ENCODE results near the gene KRTAP4-7. TPM values are rescaled to one million over a fixed set of nuclear protein-coding genes. Genes with fewer than 3 reads are reported as not detected.

KRTAP4-7 gene
- total RNA-seq, 2 experiments from 2014 or later = not detected

Other genes starting within 250 kb of the KRTAP4-7 start
- gene KRT12, start 216.9 kb upstream of the KRTAP4-7 start, total RNA-seq = not detected
- not detected for gene KRT20, start 198.9 kb upstream of the KRTAP4-7 start, total RNA-seq
- gene KRT23, start 146.5 kb upstream of the KRTAP4-7 start, total RNA-seq = not detected
- gene KRT39, start 117.2 kb upstream of the KRTAP4-7 start, total RNA-seq = not detected
- not detected for gene KRT40, start 99.8 kb upstream of the KRTAP4-7 start, total RNA-seq
- gene KRTAP3-3, start 90.0 kb upstream of the KRTAP4-7 start, total RNA-seq = not detected
- gene KRTAP3-2, start 84.2 kb upstream of the KRTAP4-7 start, total RNA-seq = not detected
- not detected for gene KRTAP3-1, start 75.0 kb upstream of the KRTAP4-7 start, total RNA-seq
- not detected for gene KRTAP1-5, start 56.9 kb upstream of the KRTAP4-7 start, total RNA-seq
- gene KRTAP1-4, start 54.0 kb upstream of the KRTAP4-7 start, total RNA-seq = not detected
- gene KRTAP1-3, start 49.3 kb upstream of the KRTAP4-7 start, total RNA-seq = not detected
- gene KRTAP1-1, start 42.7 kb upstream of the KRTAP4-7 start, total RNA-seq = not detected
- gene KRTAP2-1, start 36.8 kb upstream of the KRTAP4-7 start, total RNA-seq = not detected
- not detected for gene KRTAP2-2, start 28.9 kb upstream of the KRTAP4-7 start, total RNA-seq
- not detected for gene KRTAP2-3, start 24.0 kb upstream of the KRTAP4-7 start, total RNA-seq
- not detected for gene KRTAP2-4, start 18.3 kb upstream of the KRTAP4-7 start, total RNA-seq
- not detected for gene KRTAP4-8, start 14.0 kb downstream of the KRTAP4-7 start, total RNA-seq
- not detected for gene KRTAP4-16, start 18.1 kb downstream of the KRTAP4-7 start, total RNA-seq
- gene KRTAP4-9, start 21.2 kb downstream of the KRTAP4-7 start, total RNA-seq = not detected
- gene KRTAP4-11, start 34.2 kb downstream of the KRTAP4-7 start, total RNA-seq = not detected
- gene KRTAP4-12, start 40.0 kb downstream of the KRTAP4-7 start, total RNA-seq = not detected
- not detected for gene KRTAP4-6, start 56.4 kb downstream of the KRTAP4-7 start, total RNA-seq
- gene KRTAP4-5, start 65.7 kb downstream of the KRTAP4-7 start, total RNA-seq = not detected
- not detected for gene KRTAP4-4, start 76.6 kb downstream of the KRTAP4-7 start, total RNA-seq
- not detected for gene KRTAP4-3, start 84.1 kb downstream of the KRTAP4-7 start, total RNA-seq
- not detected for gene KRTAP4-2, start 94.1 kb downstream of the KRTAP4-7 start, total RNA-seq
- not detected for gene KRTAP4-1, start 100.8 kb downstream of the KRTAP4-7 start, total RNA-seq
- gene KRTAP9-1, start 105.7 kb downstream of the KRTAP4-7 start, total RNA-seq = not detected
- gene KRTAP9-2, start 142.5 kb downstream of the KRTAP4-7 start, total RNA-seq = not detected
- not detected for gene KRTAP9-3, start 148.3 kb downstream of the KRTAP4-7 start, total RNA-seq
- not detected for gene KRTAP9-8, start 153.8 kb downstream of the KRTAP4-7 start, total RNA-seq
- not detected for gene KRTAP9-4, start 165.5 kb downstream of the KRTAP4-7 start, total RNA-seq
- gene KRTAP9-9, start 171.2 kb downstream of the KRTAP4-7 start, total RNA-seq = not detected
- not detected for gene KRTAP9-6, start 181.2 kb downstream of the KRTAP4-7 start, total RNA-seq
- gene KRTAP9-7, start 191.5 kb downstream of the KRTAP4-7 start, total RNA-seq = not detected
- not detected for gene KRTAP29-1, start 218.7 kb downstream of the KRTAP4-7 start, total RNA-seq
- gene KRTAP16-1, start 225.2 kb downstream of the KRTAP4-7 start, total RNA-seq = not detected
- not detected for gene KRTAP17-1, start 231.6 kb downstream of the KRTAP4-7 start, total RNA-seq